Kidney (tissue), 14 donors: ENCODE measurements around the gene FRYL. TPM values are rescaled to one million over a fixed set of nuclear protein-coding genes. Genes with fewer than 3 reads are reported as not detected.

Experiments
- DNase-seq, 5 donors: peaks; one replicate each; pipeline ENCODE4 v3.0.0-alpha.2; 2013 to 2020
- FAIRE-seq: peaks from 2 replicates; lab custom pipeline; 2012; peaks lifted over from hg19 to GRCh38; lab: Jason Lieb, UNC
- H3K27ac ChIP-seq, 2 donors: one replicate each; pipeline ENCODE4 v1.7.0; 2013; ENCODE audit warnings: low read depth in 2 of 2, low read length in 2 of 2, inconsistent platforms in 1 of 2
- H3K27me3 ChIP-seq: one replicate; pipeline ENCODE4 v1.7.1; 2013; ENCODE audit warnings: low read length, inconsistent platforms; ENCODE audit not compliant: control insufficient read depth, insufficient read depth
- H3K36me3 ChIP-seq, 3 donors: one replicate each; pipeline versions ENCODE4 v1.7.0 to v1.7.1; 2013; ENCODE audit warnings: low read length in 3 of 3, control low read depth in 1 of 3, inconsistent platforms in 1 of 3; ENCODE audit not compliant: insufficient read depth in 3 of 3, control insufficient read depth in 2 of 3
- H3K4me1 ChIP-seq, 3 donors: one replicate each; pipeline versions ENCODE4 v1.7.0 to v1.7.1; 2013; ENCODE audit warnings: low read length in 3 of 3, inconsistent platforms in 1 of 3, low read depth in 1 of 3; ENCODE audit not compliant: control insufficient read depth in 2 of 3, insufficient read depth in 2 of 3
- H3K4me3 ChIP-seq, 3 donors: one replicate each; pipeline versions ENCODE4 v1.7.0 to v1.8.1; 2013; ENCODE audit warnings: low read length in 3 of 3, control low read depth in 1 of 3, inconsistent platforms in 1 of 3
- H3K9ac ChIP-seq, 3 donors: one replicate each; pipeline versions ENCODE4 v1.7.0 to v1.7.1; 2013; ENCODE audit warnings: low read length in 3 of 3, control low read depth in 1 of 3, inconsistent platforms in 1 of 3
- H3K9me3 ChIP-seq, 3 donors: one replicate each; pipeline versions ENCODE4 v1.7.0 to v1.7.1; 2013; ENCODE audit warnings: low read length in 3 of 3, control low read depth in 1 of 3, inconsistent platforms in 1 of 3; ENCODE audit not compliant: control insufficient read depth in 2 of 3, insufficient read depth in 1 of 3
- intact Hi-C: fragments of 100-400 bp; cut with DNase I; formaldehyde crosslinking; loops from one replicate; pipeline ENCODE4 v1.11.1; 2022
- polyA plus RNA-seq: library from polyadenylated mRNA; stranded (reverse); fragments of 350-450 nt; fragmentation: Illumina TruSeq; extraction: RNeasy Lipid Tissue Mini Kit (QIAGEN cat#74804); gene quantifications from one replicate; pipeline ENCODE4 v1.2.3, GENCODE V29; 2014; ENCODE audit warnings: low read depth, low replicate concordance; ENCODE audit not compliant: insufficient read depth
- total RNA-seq: library from RNA; stranded (reverse); fragmentation: NEBNext Ultra II Directional; extraction: Animal tissue kit (Norgen Biotek cat#: 25700); gene quantifications from one replicate; pipeline ENCODE4 v1.2.1, GENCODE V29; 2021
- TF ChIP-seq, protein P1 (sequence below): IDR thresholded peaks from 3 replicates; pipeline ENCODE4 v1.5.1; 2012; ENCODE audit warnings: mild to moderate bottlenecking, moderate library complexity, borderline replicate concordance; ENCODE audit not compliant: insufficient read depth; ENCODE audit errors: extremely low read depth
- donor health status: control.
- donor health status: control.
- donor health status: control.
- donor health status: control.
- donor health status: control.
- donor health status: DM: yes; HTN: yes; CAD: no.
- donor health status: Normal renal cell carcinoma (clear cell type).

FRYL gene
- total and polyA plus RNA-seq, 2 donors from 2014 or later, result 11.6 to 78.9 TPM

GRCh38 chr4:48787056-48787455 lies 7.0 kb upstream of the FRYL start:
- H3K4me3 ChIP-seq, result no peak overlapping the region
- no peak overlapping the region for H3K9ac ChIP-seq
- no peak for FAIRE-seq
- H3K9me3 ChIP-seq, result no peaks in the 10 kb centered on the region
- no peaks in the 10 kb centered on the region for H3K4me1 ChIP-seq
- intact Hi-C loops, result no loop called here
- H3K36me3 ChIP-seq, result no peaks in the 10 kb centered on the region
- DNase-seq, result peak in 3 of 5 donors; percentile 44 to 95 (median 81)
- H3K27ac ChIP-seq, result no peak overlapping the region
- no peaks in the 10 kb centered on the region for H3K27me3 ChIP-seq
- TF ChIP-seq, protein P1, sequence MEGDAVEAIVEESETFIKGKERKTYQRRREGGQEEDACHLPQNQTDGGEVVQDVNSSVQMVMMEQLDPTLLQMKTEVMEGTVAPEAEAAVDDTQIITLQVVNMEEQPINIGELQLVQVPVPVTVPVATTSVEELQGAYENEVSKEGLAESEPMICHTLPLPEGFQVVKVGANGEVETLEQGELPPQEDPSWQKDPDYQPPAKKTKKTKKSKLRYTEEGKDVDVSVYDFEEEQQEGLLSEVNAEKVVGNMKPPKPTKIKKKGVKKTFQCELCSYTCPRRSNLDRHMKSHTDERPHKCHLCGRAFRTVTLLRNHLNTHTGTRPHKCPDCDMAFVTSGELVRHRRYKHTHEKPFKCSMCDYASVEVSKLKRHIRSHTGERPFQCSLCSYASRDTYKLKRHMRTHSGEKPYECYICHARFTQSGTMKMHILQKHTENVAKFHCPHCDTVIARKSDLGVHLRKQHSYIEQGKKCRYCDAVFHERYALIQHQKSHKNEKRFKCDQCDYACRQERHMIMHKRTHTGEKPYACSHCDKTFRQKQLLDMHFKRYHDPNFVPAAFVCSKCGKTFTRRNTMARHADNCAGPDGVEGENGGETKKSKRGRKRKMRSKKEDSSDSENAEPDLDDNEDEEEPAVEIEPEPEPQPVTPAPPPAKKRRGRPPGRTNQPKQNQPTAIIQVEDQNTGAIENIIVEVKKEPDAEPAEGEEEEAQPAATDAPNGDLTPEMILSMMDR, result no peak

- Histone ChIP-seq H3K9me3 (no peaks in the 10 kb centered on the region), H3K27ac (no peak overlapping the region), H3K4me3 (no peak overlapping the region), H3K36me3 (no peaks in the 10 kb centered on the region), H3K27me3 (no peaks in the 10 kb centered on the region), H3K4me1 (no peaks in the 10 kb centered on the region), H3K9ac (no peak overlapping the region)
- TF ChIP-seq, protein P1, result no peak
- FAIRE-seq (no peak), DNase-seq (peak in 1 of 5 donors; percentile 7)
- intact Hi-C loops, result no loop called here
Observed at GRCh38 chr4:48786549-48786948, 6.5 kb upstream of the FRYL start.

- no peaks in the 10 kb centered on the region for H3K9me3 ChIP-seq
- H3K36me3 ChIP-seq, result no peaks in the 10 kb centered on the region
- H3K27ac ChIP-seq, result no peak overlapping the region
- no peak overlapping the region for H3K9ac ChIP-seq
- DNase-seq (no peak), FAIRE-seq (no peak)
- intact Hi-C loops, result no loop called here
- no peaks in the 10 kb centered on the region for H3K4me1 ChIP-seq
- TF ChIP-seq, protein P1, result no peak
- H3K27me3 ChIP-seq, result no peaks in the 10 kb centered on the region
- no peak overlapping the region for H3K4me3 ChIP-seq
Observed at GRCh38 chr4:48785302-48785701, 5.2 kb upstream of the FRYL start.

DNA sequence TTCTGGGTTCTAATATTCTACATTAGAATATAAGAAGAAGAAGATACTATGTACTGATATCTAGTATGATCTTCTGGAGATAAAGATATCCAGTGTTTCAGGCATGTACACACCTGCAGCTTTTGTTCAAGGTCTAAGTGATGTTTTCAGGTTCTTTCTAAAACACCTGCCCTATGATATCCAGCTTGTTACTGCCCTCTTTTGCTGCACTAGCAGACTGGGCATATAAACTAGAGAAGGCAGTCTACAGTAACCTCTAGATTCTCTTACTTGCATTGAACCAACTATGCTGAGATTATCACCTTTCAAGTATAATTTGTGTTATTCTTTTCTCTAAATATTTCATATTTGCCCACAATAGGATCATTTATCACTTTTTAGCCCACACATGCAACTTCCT lies 1.9 kb upstream of the FRYL start:
- H3K4me1 ChIP-seq, result peaks cover 0 to 11% (median 0%) of the 10 kb centered on the region in 3 donors
- H3K4me3 ChIP-seq, result no peak overlapping the region
- no peaks in the 10 kb centered on the region for H3K36me3 ChIP-seq
- no peaks in the 10 kb centered on the region for H3K27me3 ChIP-seq
- H3K27ac ChIP-seq, result no peak overlapping the region
- no peaks in the 10 kb centered on the region for H3K9me3 ChIP-seq
- DNase-seq (no peak), FAIRE-seq (no peak)
- no peak overlapping the region for H3K9ac ChIP-seq
- TF ChIP-seq, protein P1, result no peak
- intact Hi-C loops, result no loop called here
